Peyer's patch (tissue), 4 donors: ENCODE measurements around the gene MOG. TPM values are rescaled to one million over a fixed set of nuclear protein-coding genes. Genes with fewer than 3 reads are reported as not detected.
A peak's percentile ranks its signal among the peaks of the same experiment; 100 is the strongest.

Source experiments
- DNase-seq, 3 donors: peaks; one replicate each; pipeline ENCODE4 v3.0.0-alpha.2; 2017 to 2019
- H3K27ac ChIP-seq, 4 donors: fragments of 200-600 bp; sonication (generic); one replicate each; pipeline ENCODE4 v1.5.1; 2016 to 2019
- H3K27me3 ChIP-seq, 2 donors: fragments of 200-600 bp; sonication (generic); one replicate each; pipeline ENCODE4 v1.5.1; 2019
- H3K36me3 ChIP-seq, 3 donors: fragments of 200-600 bp; sonication (generic); one replicate each; pipeline ENCODE4 v1.5.1; 2016 to 2019
- H3K4me1 ChIP-seq, 4 donors: fragments of 200-600 bp; sonication (generic); one replicate each; pipeline ENCODE4 v1.5.1; 2016 to 2019
- H3K4me3 ChIP-seq, 4 donors: fragments of 200-600 bp; sonication (generic); 1 replicate in 3 of 4; 2 replicates in 1 of 4; pipeline ENCODE4 v1.5.1; 2016 to 2019; ENCODE audit warnings: mild to moderate bottlenecking in 1 of 4
- H3K9me3 ChIP-seq, 4 donors: fragments of 200-600 bp; sonication (generic); one replicate each; pipeline ENCODE4 v1.5.1; 2016 to 2019; ENCODE audit warnings: mild to moderate bottlenecking in 1 of 4
- POLR2A ChIP-seq, 2 donors: fragments of 450-650 bp; IDR thresholded peaks; one replicate each; pipeline ENCODE4 v1.5.1; 2017; ENCODE audit warnings: antibody characterized with exemption in 2 of 2, mild to moderate bottlenecking in 2 of 2, moderate library complexity in 2 of 2
- total RNA-seq, 4 donors: library from RNA; depleted of rRNA; stranded (reverse); fragments of >200 nt; gene quantifications; one replicate each; pipeline ENCODE4 v1.1.0, GENCODE V29; 2016
- TF ChIP-seq, protein P1 (sequence below), 6 experiments: fragments of 450-650 bp in 4 of 6; fragments of 200-600 bp in 2 of 6; sonication (generic) in 1 of 6; IDR thresholded peaks; one replicate each; pipeline ENCODE4 v1.5.1; 2017 to 2019; ENCODE audit warnings: antibody characterized with exemption in 6 of 6, mild to moderate bottlenecking in 3 of 6, moderate library complexity in 1 of 6

Gene MOG
- total RNA-seq, 4 donors from 2014 or later = not detected

DNA sequence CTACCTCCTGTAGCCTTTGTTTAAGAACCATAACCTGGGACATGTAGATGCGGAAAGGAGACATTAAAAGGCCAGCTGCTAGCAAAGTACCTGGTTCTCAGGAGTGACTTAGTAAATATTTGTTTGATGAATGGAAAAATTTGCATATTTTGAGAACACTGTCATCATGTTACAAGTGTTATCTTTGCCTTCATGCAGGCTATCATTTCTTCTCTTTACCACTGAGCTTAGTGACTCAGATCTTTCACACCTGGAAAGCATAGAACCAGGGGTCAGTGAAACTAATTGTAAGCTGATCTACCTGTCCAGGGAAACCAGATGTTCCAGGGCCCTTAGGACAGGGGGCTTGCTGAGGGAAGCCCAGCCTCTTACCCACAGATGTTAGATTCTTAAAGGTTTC, 18.7 kb downstream of the MOG start:
- TF ChIP-seq POLR2A (IDR thresholded peaks at IDR 0.05) = no peak
- TF ChIP-seq, protein P1, sequence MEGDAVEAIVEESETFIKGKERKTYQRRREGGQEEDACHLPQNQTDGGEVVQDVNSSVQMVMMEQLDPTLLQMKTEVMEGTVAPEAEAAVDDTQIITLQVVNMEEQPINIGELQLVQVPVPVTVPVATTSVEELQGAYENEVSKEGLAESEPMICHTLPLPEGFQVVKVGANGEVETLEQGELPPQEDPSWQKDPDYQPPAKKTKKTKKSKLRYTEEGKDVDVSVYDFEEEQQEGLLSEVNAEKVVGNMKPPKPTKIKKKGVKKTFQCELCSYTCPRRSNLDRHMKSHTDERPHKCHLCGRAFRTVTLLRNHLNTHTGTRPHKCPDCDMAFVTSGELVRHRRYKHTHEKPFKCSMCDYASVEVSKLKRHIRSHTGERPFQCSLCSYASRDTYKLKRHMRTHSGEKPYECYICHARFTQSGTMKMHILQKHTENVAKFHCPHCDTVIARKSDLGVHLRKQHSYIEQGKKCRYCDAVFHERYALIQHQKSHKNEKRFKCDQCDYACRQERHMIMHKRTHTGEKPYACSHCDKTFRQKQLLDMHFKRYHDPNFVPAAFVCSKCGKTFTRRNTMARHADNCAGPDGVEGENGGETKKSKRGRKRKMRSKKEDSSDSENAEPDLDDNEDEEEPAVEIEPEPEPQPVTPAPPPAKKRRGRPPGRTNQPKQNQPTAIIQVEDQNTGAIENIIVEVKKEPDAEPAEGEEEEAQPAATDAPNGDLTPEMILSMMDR (IDR thresholded peaks at IDR 0.05) = no peak
- Histone ChIP-seq H3K27me3 (no peaks in the 10 kb centered on the region), H3K4me3 (no peak overlapping the region), H3K27ac (no peak overlapping the region), H3K4me1 (no peaks in the 10 kb centered on the region), H3K36me3 (no peaks in the 10 kb centered on the region), H3K9me3 (no peaks in the 10 kb centered on the region)
- DNase-seq = no peak

DNA sequence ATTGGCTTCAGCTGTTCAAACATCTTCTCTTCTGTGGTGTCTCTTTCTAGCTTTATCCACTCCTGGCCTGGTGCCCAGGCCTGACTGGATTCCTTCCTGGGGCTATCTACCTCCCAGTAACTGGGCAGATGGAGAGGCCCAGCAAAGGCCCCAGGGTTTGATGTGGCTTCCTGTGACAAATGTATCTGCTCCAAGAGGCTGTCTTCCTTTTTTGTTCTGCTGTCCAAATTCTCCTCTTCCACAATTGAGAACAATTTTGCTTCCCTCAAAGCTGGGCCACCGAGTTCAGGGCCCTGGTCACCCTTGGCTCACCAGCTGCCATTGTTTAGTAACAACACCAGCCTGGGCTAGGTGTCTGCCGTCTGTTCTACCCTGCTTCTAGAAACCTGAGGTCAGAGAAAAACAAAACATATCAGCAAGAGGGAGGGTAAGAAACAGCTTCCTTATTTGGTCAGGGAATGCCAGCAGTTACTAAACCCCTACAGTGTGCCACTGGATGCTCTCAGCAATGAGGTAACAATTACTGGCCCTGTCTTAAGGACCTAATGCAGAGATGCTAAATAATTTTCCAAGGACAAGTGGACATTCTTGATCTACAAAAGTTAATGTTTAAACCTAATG, 20.2 kb downstream of the MOG start:
- no peaks in the 10 kb centered on the region for H3K9me3 ChIP-seq
- H3K27ac ChIP-seq = no peak overlapping the region
- H3K4me1 ChIP-seq = no peaks in the 10 kb centered on the region
- no peak for DNase-seq
- no peaks in the 10 kb centered on the region for H3K27me3 ChIP-seq
- no peaks in the 10 kb centered on the region for H3K36me3 ChIP-seq
- TF ChIP-seq POLR2A (IDR thresholded peaks at IDR 0.05) = no peak
- TF ChIP-seq, protein P1 (IDR thresholded peaks at IDR 0.05) = no peak
- H3K4me3 ChIP-seq = no peak overlapping the region

DNA sequence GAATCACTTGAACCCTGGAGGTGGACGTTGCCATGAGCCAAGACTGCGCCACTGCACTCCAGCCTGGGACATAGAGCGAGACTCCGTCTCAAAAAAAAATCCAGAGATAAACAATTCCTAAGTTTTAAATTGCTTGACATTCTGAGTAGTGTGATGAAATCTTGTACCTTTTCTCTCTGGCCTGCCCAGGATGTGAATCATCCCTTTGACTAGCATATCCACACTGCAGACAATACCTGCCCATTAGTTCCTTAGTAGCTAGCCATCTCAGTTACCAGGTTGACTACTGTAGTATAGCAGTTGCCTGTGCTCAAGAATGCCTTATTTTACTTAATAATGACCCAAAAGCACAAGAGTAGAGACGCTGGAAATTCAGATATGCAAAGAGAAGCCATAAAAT, 21.2 kb downstream of the MOG start:
- no peaks in the 10 kb centered on the region for H3K36me3 ChIP-seq
- TF ChIP-seq POLR2A (IDR thresholded peaks at IDR 0.05) = no peak
- TF ChIP-seq, protein P1 (IDR thresholded peaks at IDR 0.05) = no peak
- no peaks in the 10 kb centered on the region for H3K27me3 ChIP-seq
- H3K4me3 ChIP-seq = no peak overlapping the region
- H3K9me3 ChIP-seq = no peaks in the 10 kb centered on the region
- H3K27ac ChIP-seq = no peak overlapping the region
- DNase-seq = no peak
- H3K4me1 ChIP-seq = no peaks in the 10 kb centered on the region

DNA sequence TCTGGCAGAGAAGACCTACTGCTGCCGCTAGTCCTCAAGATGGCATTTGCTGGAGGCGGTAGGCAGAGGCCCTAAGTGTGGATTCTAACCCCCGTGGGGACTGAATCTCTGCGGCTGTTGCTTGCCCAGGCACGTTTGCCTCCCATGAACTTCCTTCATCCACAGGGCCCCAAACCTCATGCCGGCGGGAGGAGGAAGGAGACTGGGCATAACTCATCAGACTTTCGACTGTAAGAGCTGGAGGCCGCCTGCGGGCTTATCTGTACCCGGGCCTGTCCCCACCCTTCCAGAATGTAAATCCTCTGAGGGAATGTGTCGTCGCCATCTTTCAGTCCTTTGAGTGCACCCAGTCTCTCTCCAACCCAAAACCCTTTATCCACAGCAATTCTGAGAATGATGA, 23.1 kb downstream of the MOG start:
- Histone ChIP-seq H3K36me3 (no peaks in the 10 kb centered on the region), H3K27ac (no peak overlapping the region), H3K9me3 (no peaks in the 10 kb centered on the region), H3K4me3 (no peak overlapping the region), H3K4me1 (no peaks in the 10 kb centered on the region), H3K27me3 (no peaks in the 10 kb centered on the region)
- no peak for DNase-seq
- no peak for TF ChIP-seq POLR2A (IDR thresholded peaks at IDR 0.05)
- TF ChIP-seq, protein P1 (IDR thresholded peaks at IDR 0.05) = no peak

DNA sequence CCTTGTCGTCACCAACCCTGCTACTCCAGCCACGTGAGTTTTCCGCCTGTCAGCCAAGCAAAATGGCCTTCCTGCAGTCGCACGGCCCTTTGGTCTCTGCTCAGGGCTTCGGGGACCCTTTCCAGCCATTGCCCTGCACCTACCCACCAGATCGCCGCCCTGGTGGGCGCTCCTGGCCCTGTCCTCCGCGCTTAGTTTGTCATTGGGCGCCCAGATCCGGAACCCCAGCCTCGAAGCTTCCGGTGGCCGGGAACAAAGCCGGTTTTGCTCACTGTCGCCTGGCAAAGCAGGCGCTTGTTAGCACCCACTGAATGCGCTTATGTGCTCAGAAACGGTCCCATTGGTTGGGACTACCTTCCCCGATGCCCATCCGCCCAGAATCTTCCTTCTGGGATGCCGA, 23.5 kb downstream of the MOG start:
- no peak for DNase-seq
- no peaks in the 10 kb centered on the region for H3K27me3 ChIP-seq
- no peaks in the 10 kb centered on the region for H3K9me3 ChIP-seq
- no peaks in the 10 kb centered on the region for H3K4me1 ChIP-seq
- H3K4me3 ChIP-seq = peak overlapping the region in 2 of 4 donors; percentile 6 to 8
- no peak overlapping the region for H3K27ac ChIP-seq
- H3K36me3 ChIP-seq = no peaks in the 10 kb centered on the region
- TF ChIP-seq POLR2A (IDR thresholded peaks at IDR 0.05) = no peak
- TF ChIP-seq, protein P1 (IDR thresholded peaks at IDR 0.05) = no peak

DNA sequence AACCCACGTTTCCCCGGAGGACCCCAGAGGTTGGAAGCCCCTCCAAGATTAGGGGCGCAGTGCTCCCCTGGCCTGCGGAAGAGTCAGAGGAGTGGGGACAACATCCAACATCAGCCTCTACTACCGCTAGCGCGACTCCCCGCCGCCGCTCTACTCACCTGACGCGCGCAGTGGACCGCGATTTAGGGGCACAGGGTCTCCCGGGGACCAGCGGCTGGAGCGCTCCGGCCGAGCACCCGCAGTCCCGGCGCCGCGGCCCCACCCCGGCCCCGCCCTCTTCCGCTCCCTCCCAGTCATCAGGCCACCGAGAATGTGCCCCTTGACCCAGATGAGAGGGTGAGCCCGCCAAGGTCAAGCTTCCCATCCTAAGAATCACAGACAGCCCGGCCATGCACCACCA, 24.0 kb downstream of the MOG start, which contains the start of gene ZFP57:
TSS of gene ZFP57 (minus strand) at position 249 of the 400 bp plus-strand sequence. CDS start 4,149 bp downstream, outside the sequence.
- TF ChIP-seq, protein P1 (IDR thresholded peaks at IDR 0.05) = no peak
- TF ChIP-seq POLR2A (IDR thresholded peaks at IDR 0.05) = no peak
- Histone ChIP-seq H3K9me3 (no peaks in the 10 kb centered on the region), H3K4me1 (no peaks in the 10 kb centered on the region), H3K27ac (no peak within 1 kb of the TSS), H3K36me3 (no peaks in the 10 kb centered on the region), H3K4me3 (peak within 1 kb of the TSS in 2 of 4 donors; percentile 6 to 8), H3K27me3 (no peaks in the 10 kb centered on the region)
- DNase-seq = no peak
